GM18873 (cell line): ENCODE data around the gene ITIH1.

Experiments
- ATAC-seq: cut with Tn5 transposase; IDR thresholded peaks from one replicate; pipeline ENCODE4 v1.9.1; 2021; ENCODE audit warnings: mild to moderate bottlenecking, moderate library complexity, moderate number of reproducible peaks; ENCODE audit not compliant: unreplicated experiment, low FRiP score

The ITIH1 gene

DNA sequence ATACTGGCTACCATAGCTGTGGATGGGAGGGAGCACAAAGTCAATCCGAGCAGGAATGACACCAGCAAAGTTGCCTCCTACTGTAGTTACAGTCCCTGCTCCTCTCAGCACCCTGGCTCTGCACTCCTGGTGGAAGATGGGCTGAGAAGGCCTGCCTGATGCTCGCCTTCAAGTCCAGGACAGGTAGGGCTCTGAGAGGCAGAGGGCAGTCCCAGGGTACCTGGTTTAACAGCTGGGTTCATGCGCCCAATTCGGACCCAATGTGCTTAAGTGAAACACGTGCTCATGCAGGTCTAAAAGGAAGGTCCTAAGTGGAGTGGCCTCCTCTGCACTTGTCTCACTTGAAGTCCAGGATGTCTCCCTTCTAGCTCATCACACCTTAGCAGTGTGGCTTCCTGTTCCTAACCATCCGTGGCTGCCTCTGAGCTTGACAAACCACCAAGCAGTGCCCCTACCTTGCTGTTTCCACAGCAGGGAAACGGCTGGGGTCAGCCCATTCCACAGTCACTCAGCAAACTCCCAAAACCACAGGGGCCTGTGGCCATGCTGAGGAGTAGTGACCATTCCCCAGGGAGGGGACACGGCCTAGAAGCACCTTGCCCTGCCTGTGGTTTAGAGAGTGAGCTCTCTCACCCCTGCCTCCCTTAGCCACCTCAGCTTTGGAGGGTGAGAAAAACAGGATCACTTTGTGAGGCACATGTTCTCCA lies 61.3 kb downstream of the ITIH1 start:
- no peak for ATAC-seq

DNA sequence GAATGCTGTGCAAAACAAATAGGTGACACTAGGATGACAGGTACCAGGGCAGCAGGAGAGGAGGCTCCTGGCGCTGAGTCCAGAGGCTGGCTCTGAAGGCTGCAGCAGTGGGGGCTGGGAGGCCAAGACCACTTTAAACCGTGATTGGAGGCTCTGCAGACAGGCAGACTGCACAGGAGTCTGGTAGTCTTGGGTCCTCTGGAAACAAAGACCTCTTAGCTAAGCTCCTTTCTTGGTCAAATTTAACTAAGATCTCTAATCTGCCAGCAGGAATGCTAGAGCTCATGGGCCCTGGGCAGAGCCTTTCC lies 61.8 kb downstream of the ITIH1 start:
- no peak for ATAC-seq

DNA sequence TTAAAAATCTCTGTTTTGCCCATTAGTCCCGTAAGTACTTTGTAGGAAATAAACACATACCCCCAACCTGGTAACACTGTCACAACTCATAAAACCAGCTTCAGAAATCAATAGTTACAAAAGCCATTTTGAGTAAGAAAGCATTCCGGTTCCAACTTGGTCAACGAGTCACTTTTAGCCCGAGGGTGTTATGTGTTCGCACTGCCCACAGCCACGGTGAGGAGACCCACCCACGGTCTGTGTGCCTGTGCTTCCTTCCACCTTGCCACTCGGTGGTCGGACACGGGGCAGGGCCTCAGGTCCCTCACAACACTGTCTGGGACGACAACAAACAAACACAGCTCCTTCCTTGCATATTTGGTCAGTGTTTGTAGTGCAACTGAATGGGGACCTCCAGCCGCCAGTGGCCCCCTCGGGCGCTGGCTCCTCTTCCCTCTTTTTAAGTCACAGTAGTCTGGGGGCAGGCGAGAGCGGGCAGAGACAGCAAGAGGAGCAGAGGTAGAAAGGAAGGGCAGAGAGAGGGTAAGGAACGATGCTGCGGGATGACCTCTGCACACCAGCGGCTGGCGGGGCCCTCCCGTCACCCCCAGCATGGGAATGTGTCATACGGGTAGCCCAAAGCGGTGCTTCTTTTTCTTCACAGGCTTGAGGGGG lies 62.6 kb downstream of the ITIH1 start:
- no peak for ATAC-seq

- ATAC-seq: no peak
Observed at GRCh38 chr3:52841211-52841980, 64.0 kb downstream of the ITIH1 start.
